SK-N-MC (cell line): ENCODE results near the gene SMYD3.

ENCODE experiments used
- EZH2 ChIP-seq: fragments of 200-600 bp; sonication (generic); IDR thresholded peaks from one replicate; pipeline ENCODE4 v1.6.1; 2017; ENCODE audit warnings: antibody characterized with exemption
- FOXP2 ChIP-seq: optimal IDR thresholded peaks from 2 replicates; pipeline ENCODE3; 2011; ENCODE audit warnings: mild to moderate bottlenecking, moderate library complexity; ENCODE audit not compliant: insufficient read depth; ENCODE audit errors: extremely low read length, control extremely low read depth
- POLR2AphosphoS5 ChIP-seq: IDR thresholded peaks from 2 replicates; pipeline ENCODE4 v1.6.1; 2012; ENCODE audit warnings: mild to moderate bottlenecking, low read depth, low read length, borderline replicate concordance

DNA sequence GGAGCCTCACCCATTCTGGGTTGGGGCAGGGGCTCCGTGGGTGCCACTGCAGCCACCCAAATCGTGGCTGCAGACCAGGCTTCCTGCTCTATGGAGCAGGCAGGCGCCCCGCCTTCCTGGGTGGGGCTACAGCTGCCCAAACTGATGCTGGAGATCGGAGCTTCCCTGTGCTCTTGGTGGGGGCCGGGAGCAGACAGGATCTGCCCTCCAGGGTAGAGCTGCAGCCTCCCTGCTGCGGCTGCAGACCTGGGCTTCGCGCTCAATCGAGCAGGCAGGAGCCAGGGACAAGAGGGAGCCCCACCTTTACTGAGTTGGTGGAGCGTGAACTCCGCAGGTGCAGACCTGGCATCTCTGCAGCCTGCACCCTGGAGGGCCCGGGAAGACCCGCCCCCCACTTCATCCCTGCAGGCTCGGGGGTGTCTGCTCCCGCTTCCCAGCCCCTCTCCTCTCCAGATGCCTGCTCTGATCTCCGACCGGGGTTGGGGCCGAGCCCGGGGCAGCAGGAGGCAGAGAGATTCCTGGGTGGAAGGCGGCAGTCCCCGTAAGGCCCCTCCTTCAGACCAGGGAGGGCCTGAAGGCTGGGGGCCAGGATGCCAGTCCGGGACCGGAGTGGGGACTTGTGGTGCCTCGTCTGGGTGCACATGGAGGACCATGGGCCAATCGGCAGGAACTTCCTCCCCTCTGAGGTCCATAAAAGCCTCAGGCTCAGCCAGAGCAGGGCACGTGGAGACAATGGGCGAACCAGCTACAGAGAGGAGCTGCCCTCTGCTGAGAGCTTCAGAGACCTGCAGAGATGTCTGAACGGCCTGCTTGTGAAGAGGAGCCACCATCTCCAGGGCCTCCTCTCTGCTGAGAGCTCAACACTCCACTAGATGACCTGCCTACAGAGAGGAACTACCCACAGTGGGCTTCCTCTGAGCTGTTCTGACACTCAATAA is 359.3 kb downstream of the SMYD3 start:
- TF ChIP-seq POLR2AphosphoS5 (no peak), EZH2 (no peak), FOXP2 (no peak)
